Endothelial cell of umbilical vein (primary cell): ENCODE data around the gene ALG5. TPM values are rescaled to one million over a fixed set of nuclear protein-coding genes. Genes with fewer than 3 reads are reported as not detected.

Experiments
- BruUV-seq: library from RNA; stranded (reverse); fragments of 400-500 nt; replicated peaks from 2 replicates; lab custom pipeline; 2021; lab: Mats Ljungman, UMichigan
- CTCF ChIA-PET: fragments of 300-600, 350-600 bp; sonication (Branson Sonifier 250); formaldehyde crosslinking; loops from one replicate; lab custom pipeline; 2021; ENCODE audit warnings: antibody characterized with exemption, inconsistent platforms; lab: Charles Lee
- POLR2A ChIA-PET: fragments of 300-600, 350-600 bp; sonication (Branson Sonifier 250); formaldehyde crosslinking; loops from one replicate; lab custom pipeline; 2021; ENCODE audit warnings: antibody characterized with exemption, inconsistent platforms; lab: Charles Lee
- DNase-seq: peaks from one replicate; pipeline ENCODE4 v3.0.0-alpha.2; 2011; ENCODE audit warnings: low read depth, low spot score
- FAIRE-seq: peaks from 2 replicates; lab custom pipeline; 2011; peaks lifted over from hg19 to GRCh38; lab: Jason Lieb, UNC
- H2AFZ ChIP-seq: 2 replicates; pipeline ENCODE4 v1.6.0; 2012; ENCODE audit warnings: low read depth, low read length, control low read depth, inconsistent platforms
- H3K27ac ChIP-seq: 2 replicates; pipeline ENCODE4 v1.5.1; 2011; ENCODE audit warnings: low read depth, mild to moderate bottlenecking, control low read depth, low read length, moderate library complexity; ENCODE audit not compliant: insufficient read depth
- H3K27me3 ChIP-seq, 2 experiments: 2 replicates each; pipeline versions ENCODE4 v1.6.0 to v1.6.1; 2011; ENCODE audit warnings: low read length in 2 of 2, mixed read lengths in 1 of 2; ENCODE audit not compliant: control insufficient read depth in 2 of 2, insufficient read depth in 2 of 2
- H3K36me3 ChIP-seq, 2 experiments: 2 replicates in 1 of 2; 3 replicates in 1 of 2; pipeline ENCODE4 v1.5.1; 2011; ENCODE audit warnings: low read length in 2 of 2, mild to moderate bottlenecking in 1 of 2, moderate library complexity in 1 of 2; ENCODE audit not compliant: control insufficient read depth in 2 of 2, insufficient read depth in 2 of 2; ENCODE audit errors: extremely low read depth in 1 of 2
- H3K4me1 ChIP-seq: 3 replicates; pipeline ENCODE4 v1.5.1; 2011; ENCODE audit warnings: mild to moderate bottlenecking, low read length; ENCODE audit not compliant: control insufficient read depth, insufficient read depth; ENCODE audit errors: extremely low read depth
- H3K4me2 ChIP-seq: 2 replicates; pipeline ENCODE4 v1.6.1; 2011; ENCODE audit warnings: low read length, control low read depth, mixed read lengths; ENCODE audit not compliant: insufficient read depth
- H3K4me3 ChIP-seq, 3 experiments: fragments of 200-600 bp in 1 of 3; sonication (generic), shearing (Covaris generic) in 1 of 3; replicated peaks in 1 of 3; 2 replicates each; pipeline ENCODE4 v1.5.1; 2011 to 2016; ENCODE audit warnings: control low read depth in 3 of 3, low read length in 3 of 3, mild to moderate bottlenecking in 2 of 3, inconsistent platforms in 1 of 3, low read depth in 1 of 3, moderate library complexity in 1 of 3; ENCODE audit not compliant: insufficient read depth in 1 of 3
- H3K79me2 ChIP-seq: 2 replicates; pipeline ENCODE4 v1.6.0; 2012; ENCODE audit warnings: low read length, inconsistent platforms; ENCODE audit not compliant: control insufficient read depth, insufficient read depth
- H3K9ac ChIP-seq: replicated peaks from 2 replicates; pipeline ENCODE3; 2011; ENCODE audit warnings: low read length, control low read depth; ENCODE audit not compliant: insufficient read depth; ENCODE audit errors: extremely low read depth
- H3K9me1 ChIP-seq: replicated peaks from 3 replicates; pipeline ENCODE4 v1.6.0; 2011; ENCODE audit warnings: mild to moderate bottlenecking, low read length; ENCODE audit not compliant: control insufficient read depth, insufficient read depth; ENCODE audit errors: extremely low read depth
- H3K9me3 ChIP-seq: replicated peaks from 2 replicates; pipeline ENCODE4 v1.5.1; 2012; ENCODE audit warnings: low read length, inconsistent platforms; ENCODE audit not compliant: control insufficient read depth, insufficient read depth
- H4K20me1 ChIP-seq: replicated peaks from 2 replicates; pipeline ENCODE3; 2011; ENCODE audit warnings: mild to moderate bottlenecking, low read length; ENCODE audit not compliant: control insufficient read depth, insufficient read depth; ENCODE audit errors: extremely low read depth
- CTCF ChIP-seq, 2 donors: IDR thresholded peaks; 1 replicate in 1 of 2; 2 replicates in 1 of 2; pipeline ENCODE4 v1.5.1; 2011; ENCODE audit warnings: low read length in 2 of 2, mild to moderate bottlenecking in 2 of 2, moderate library complexity in 2 of 2, control low read depth in 1 of 2, inconsistent platforms in 1 of 2, low read depth in 1 of 2; ENCODE audit not compliant: insufficient read depth in 1 of 2; ENCODE audit errors: extremely low read depth in 1 of 2
- EZH2 ChIP-seq: IDR thresholded peaks from 2 replicates; pipeline ENCODE4 v1.6.1; 2012; ENCODE audit warnings: borderline replicate concordance, low read depth, mild to moderate bottlenecking, moderate library complexity, low read length, inconsistent platforms; ENCODE audit not compliant: severe bottlenecking
- FOS ChIP-seq: IDR thresholded peaks from 2 replicates; pipeline ENCODE4 v1.6.1; 2011; ENCODE audit warnings: mild to moderate bottlenecking, low read length, moderate library complexity, borderline replicate concordance; ENCODE audit not compliant: insufficient read depth
- GATA2 ChIP-seq: IDR thresholded peaks from 2 replicates; pipeline ENCODE4 v1.7.0; 2011; ENCODE audit warnings: low read depth, mild to moderate bottlenecking, moderate library complexity, mixed read lengths, low read length; ENCODE audit not compliant: insufficient read length, insufficient read depth
- JUN ChIP-seq: IDR thresholded peaks from 2 replicates; pipeline ENCODE4 v1.6.1; 2011; ENCODE audit warnings: borderline replicate concordance, low read depth; ENCODE audit not compliant: insufficient read length, insufficient read depth
- MYC ChIP-seq: IDR thresholded peaks from one replicate; pipeline ENCODE4 v1.6.1; 2011; ENCODE audit warnings: mild to moderate bottlenecking, low read depth, low read length
- POLR2A ChIP-seq: IDR thresholded peaks from 2 replicates; pipeline ENCODE4 v1.6.1; 2012; ENCODE audit warnings: low read depth, mild to moderate bottlenecking, control low read depth, low read length
- dilution Hi-C: fragments of 300-500 bp; cut with MboI; formaldehyde crosslinking; loops from one replicate; pipeline ENCODE4 v1.15.0; 2019; ENCODE audit warnings: low sequenced_read_pairs; ENCODE audit not compliant: extremely low pct_ligation_motif_present
- intact Hi-C: fragments of 100-400 bp; cut with micrococcal nuclease; formaldehyde crosslinking; loops from one replicate; pipeline ENCODE4 v1.10.0; 2022
- polyA plus RNA-seq, 4 experiments: library from polyadenylated mRNA; depleted of rRNA in 3 of 4; stranded (reverse) in 3 of 4; unstranded in 1 of 4; fragments of >200 nt; gene quantifications; 2 replicates each; pipeline versions ENCODE4 v1.2.1 to v1.2.3, GENCODE V29; 2011 to 2012; ENCODE audit warnings: missing spikeins in 1 of 4
- total RNA-seq: library from RNA; stranded (reverse); gene quantifications from 2 replicates; pipeline ENCODE4 v1.2.3, GENCODE V29; 2021

ALG5 gene
- total and polyA plus RNA-seq, 2 donors (not counting 3 experiments of a cell fraction or from before 2014, with no cell fraction given): 24.4 to 29.3 TPM

DNA sequence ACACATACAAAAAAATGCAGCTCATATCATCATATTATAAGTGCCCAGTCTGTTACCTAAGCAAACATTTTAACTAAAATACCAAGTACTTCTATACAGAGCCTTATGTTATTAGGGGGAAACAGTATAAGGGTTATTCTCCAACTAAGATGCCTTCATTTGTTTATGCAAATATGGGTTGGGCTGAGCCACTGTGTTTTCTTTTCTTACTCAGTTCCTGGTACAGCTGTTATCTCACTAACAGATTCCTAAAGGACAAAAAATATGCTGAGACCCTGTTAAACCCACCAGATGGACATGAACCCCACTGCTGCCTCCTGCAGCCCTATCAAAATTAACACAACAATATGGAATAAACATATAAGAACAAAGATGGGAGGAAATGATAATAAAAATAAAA lies 44.6 kb downstream of the ALG5 start:
- BruUV-seq: no TSS peak
- DNase-seq (peak; percentile 68), FAIRE-seq (no peak)
- H3K36me3 ChIP-seq: no peaks in the 10 kb centered on the region
- TF ChIP-seq FOS: peak; percentile 21
- peak; percentile 68 for TF ChIP-seq GATA2
- TF ChIP-seq JUN: no peak
- no peak for TF ChIP-seq MYC
- TF ChIP-seq CTCF (IDR thresholded peaks at IDR 0.05; ENCODE audit: extremely low read depth in 1 of 2, insufficient read depth in 1 of 2, low read depth in 1 of 2, low read length in 2 of 2): no peak
- TF ChIP-seq POLR2A: no peak
- no peak for TF ChIP-seq EZH2
- no peak overlapping the region for H2AFZ ChIP-seq
- H3K27me3 ChIP-seq: no peaks in the 10 kb centered on the region
- H3K9me1 ChIP-seq: no peaks in the 10 kb centered on the region
- H3K4me3 ChIP-seq: no peak overlapping the region
- peak overlapping the region; percentile 55 for H3K27ac ChIP-seq
- intact Hi-C loops: no loop called here
- ChIA-PET CTCF (interaction anchor here (1.3 to 3.5 kb wide), 4 partner anchors 9 to 96 kb away, joined by 3 to 14 read pairs (median 6); no protein-coding TSS in a partner anchor), POLR2A (no interaction called here)
- H3K9me3 ChIP-seq: no peaks in the 10 kb centered on the region
- peak overlapping the region; percentile 28 for H3K4me2 ChIP-seq
- H4K20me1 ChIP-seq: no peaks in the 10 kb centered on the region
- H3K79me2 ChIP-seq: no peaks in the 10 kb centered on the region
- H3K9ac ChIP-seq: no peak overlapping the region
- dilution Hi-C loops: no loop called here
- peaks cover 24% of the 10 kb centered on the region for H3K4me1 ChIP-seq
